Occipital lobe (tissue), 2 donors: Measurements from ENCODE around the gene SLC35A2. TPM values are rescaled to one million over a fixed set of nuclear protein-coding genes. Genes with fewer than 3 reads are reported as not detected.
"Not testable (repeated sequence)": the region's sequence is repeated elsewhere in the genome, so short reads cannot be mapped to it uniquely, and the experiment has no call there.

Source experiments
- DNase-seq: peaks from one replicate; lab custom pipeline; 2025; lab: John Stamatoyannopoulos, UW
- total RNA-seq: library from RNA; depleted of rRNA; stranded (reverse); fragments of >200 nt; gene quantifications from one replicate; pipeline ENCODE4 v1.2.3, GENCODE V29; 2014

SLC35A2 gene
- total RNA-seq, 1 donor from 2014 or later: 8.7 TPM

DNA sequence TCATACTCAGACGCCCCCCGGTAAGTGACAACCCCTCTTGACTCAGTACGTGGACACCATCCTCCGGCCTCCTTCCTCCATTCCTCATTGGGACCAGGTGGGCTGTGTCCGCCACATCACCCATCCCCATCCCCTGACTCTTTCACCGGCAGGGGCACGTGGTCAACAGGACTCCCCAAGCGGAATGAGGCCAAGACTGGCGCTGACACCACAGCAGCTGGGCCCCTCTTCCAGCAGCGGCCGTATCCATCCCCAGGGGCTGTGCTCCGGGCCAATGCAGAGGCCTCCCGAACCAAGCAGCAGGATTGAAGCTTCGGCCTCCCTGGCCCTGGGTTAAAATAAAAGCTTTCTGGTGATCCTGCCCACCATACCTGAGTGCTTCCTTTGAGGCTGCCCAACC, 8.7 kb downstream of the SLC35A2 start:
- no peak for DNase-seq

DNA sequence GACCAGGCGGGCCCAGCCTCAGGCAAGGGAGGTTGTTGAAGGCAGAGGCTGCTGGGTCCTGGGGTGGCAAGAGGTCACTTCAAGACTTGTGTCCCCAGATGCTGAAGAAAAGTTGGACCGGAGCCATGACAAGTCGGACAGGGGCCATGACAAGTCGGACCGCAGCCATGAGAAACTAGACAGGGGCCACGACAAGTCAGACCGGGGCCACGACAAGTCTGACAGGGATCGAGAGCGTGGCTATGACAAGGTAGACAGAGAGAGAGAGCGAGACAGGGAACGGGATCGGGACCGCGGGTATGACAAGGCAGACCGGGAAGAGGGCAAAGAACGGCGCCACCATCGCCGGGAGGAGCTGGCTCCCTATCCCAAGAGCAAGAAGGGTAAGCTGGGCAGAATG, 9.3 kb downstream of the SLC35A2 start:
- DNase-seq: no peak

DNA sequence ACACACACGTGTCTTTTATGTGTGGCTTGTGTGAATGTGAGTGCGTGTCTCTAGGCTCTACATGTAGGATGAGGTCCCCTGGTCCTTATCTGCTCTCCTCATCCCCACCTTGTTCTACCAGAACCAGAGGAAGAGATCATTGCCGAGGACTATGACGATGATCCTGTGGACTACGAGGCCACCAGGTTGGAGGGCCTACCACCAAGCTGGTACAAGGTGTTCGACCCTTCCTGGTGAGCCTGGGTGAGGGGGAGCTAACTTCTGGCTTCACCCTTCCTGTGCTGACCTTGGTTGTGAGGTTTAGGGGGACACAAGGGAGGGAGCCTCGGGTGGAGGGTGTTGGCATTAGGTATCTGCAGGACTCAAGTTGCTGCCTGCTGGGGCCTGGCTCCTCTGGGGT, 10.4 kb downstream of the SLC35A2 start:
- DNase-seq: no peak

DNA sequence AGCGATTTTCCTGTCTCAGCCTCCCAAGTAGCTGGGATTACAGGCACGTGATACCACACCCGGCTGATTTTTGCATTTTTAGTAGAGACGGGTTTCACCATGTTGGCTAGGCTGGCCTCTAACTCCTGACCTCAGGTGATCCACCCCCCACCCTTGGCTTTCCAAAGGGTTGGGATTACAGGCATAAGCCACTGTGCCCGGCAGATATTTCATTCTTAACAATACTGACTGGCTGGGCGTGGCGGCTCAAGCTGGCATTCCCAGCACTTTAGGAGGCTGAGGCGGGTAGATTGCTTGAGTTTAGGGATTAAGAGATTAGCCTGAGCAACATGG, 12.4 kb downstream of the SLC35A2 start:
- DNase-seq: no peak

DNA sequence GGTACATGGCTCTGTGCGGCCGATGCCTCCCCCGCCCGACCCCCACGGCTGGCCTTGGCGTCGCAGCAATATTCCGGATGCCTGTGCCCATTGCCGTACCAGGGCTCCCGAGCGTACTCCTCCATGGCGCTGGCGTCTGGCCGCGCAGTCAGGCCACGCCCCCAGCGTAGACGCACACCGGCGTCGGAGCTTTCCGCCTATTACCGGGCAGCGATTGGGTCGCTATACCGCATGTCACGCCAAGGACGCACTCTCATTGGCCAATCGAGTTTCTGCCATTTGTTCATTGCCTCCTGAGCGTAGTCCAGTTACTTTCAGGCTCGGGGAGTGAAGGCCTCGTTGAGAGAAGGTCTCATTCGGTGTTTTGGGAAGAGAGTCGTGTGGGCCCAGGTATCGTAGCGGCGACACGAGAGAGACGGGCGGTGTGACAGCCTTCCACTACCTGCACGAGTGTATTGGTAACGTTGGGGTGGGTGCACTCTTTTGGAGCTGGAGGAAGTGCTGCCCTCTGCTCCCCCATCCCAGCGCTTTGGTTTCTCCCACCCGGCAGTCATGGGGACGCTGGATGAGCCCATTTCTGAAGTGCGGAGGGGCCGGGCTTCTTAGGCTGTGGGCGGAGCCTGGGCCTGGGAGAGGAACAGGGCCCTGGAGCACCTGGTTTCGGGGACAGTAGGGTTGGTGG, 13.7 kb downstream of the SLC35A2 start, which contains the start of the genes PQBP1 and TIMM17B:
Gene PQBP1 (plus strand): TSS at position 306 of the 682 bp plus-strand sequence. CDS start 580 bp downstream, outside the sequence.
Gene TIMM17B (minus strand): TSS at position 144 of the 682 bp plus-strand sequence. CDS start 19 bp downstream, at position 125.
- DNase-seq: peak; percentile 85

DNA sequence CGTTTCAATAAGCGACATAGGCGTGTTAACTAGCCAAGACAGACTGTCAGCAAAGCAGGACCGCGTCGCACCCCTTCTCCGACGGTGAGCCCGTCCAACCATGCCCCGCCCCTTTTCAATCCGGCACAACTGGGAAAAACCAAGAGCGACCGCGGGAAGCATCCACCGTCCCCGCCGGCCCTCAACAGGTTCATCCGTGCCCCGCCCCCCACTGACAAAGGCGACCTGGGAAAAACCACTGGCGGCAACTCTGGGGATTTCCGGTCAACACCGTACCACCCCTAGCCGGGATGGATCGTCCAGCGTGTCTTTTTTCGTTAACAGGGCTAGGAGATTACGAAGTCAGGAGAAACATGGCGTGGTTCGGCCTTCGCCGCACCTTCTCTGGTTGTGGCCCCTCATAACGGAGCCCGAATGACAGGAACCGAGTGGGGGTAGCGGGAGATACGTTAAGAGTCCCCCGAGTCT, 14.3 kb downstream of the SLC35A2 start:
- peak; percentile 39 for DNase-seq

DNA sequence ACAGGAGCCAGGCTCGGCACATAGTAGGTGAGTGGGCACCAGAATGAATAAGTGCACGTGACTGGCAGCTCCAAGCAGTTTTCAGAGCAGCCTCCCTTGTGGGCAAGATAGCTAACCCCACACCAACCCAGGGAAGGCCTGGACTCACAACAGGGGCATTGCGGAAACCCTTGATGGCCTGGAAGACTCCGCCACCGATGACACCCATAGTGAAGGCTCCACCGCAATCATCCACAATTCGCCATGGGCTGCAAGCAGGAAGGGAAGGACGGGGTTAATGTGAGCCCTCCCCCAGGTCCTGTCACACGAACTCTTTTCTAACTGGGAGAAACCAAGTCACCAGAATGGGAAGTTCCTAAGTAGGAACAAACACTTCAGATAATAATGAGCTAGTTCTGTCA, 14.8 kb downstream of the SLC35A2 start:
- DNase-seq: no peak

DNA sequence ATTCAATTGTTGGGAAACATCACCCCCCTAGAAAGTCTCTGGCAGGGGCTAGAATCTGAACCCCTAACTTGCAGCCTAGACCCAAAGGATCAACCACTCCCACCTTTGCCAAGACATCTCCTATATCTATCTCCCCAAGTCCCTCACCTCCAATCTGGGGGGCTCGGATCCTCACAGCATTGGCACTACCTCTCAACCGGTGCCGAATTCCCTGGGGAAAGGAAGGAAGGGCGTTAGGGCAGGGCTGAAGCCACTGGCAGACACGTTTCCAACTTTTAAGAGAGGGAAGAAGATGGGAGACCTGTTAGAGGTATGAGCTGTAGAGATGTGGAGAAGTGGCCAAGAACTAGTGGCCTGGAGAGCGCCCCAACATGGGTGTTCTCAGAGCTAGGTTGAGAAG, 16.6 kb downstream of the SLC35A2 start:
- no peak for DNase-seq

DNA sequence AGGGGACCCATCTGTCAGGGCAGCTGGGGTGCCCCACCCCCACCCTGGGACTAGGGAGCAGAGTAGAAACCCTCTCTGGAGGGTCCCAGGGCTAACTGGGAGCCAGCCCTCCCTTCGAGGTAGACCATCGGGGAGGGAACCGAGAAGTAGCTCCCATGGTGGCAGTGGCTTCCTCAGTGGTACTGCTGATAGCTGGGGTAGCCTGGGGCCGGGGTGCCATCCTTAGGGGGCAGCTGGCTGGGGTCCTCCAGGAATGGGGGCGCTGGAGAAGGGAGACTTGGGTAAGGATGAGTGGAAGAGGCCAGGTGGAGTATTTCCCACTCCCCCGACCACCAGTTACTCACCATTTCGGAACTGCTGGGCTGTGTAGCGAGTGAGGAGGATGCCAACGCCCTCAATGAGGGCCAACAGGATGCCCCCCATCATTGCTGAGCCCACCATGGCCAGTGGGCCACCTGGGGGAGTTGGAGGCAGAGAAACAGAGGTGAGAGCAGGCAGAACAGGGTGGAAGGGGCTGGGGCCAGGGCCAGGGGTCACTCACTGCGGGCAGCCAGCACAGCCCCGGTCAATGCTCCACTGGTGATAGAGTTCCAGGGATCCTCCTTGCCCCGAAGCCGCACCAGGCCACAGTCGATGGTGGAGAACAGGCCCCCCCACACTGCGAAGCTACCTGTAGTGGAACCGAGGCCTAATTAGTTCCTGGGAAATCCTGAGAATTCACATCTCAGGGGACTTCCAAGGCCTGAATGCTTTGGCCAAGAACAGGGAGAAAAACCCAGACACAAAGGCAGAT, 17.7 kb downstream of the SLC35A2 start:
- no peak for DNase-seq

DNA sequence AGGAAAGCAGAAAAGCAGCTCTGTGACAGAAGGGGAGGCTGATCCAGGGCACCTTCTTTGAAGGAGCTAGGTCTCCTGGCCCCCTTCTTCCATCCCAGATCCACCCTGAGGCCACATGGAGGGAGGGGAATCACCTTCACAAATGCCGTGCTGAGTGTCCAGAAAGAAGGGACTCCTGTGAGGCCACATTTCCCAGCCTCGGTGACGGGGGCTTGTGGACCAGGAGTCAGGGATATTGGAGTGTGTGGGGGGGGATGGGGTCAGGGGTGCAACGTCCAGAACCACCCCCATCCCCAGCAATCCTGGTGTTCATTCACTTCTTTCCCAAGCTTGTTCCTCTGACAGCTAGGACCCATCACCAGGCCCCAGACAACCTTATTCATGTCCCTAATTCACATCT, 18.6 kb downstream of the SLC35A2 start:
- no peak for DNase-seq

DNA sequence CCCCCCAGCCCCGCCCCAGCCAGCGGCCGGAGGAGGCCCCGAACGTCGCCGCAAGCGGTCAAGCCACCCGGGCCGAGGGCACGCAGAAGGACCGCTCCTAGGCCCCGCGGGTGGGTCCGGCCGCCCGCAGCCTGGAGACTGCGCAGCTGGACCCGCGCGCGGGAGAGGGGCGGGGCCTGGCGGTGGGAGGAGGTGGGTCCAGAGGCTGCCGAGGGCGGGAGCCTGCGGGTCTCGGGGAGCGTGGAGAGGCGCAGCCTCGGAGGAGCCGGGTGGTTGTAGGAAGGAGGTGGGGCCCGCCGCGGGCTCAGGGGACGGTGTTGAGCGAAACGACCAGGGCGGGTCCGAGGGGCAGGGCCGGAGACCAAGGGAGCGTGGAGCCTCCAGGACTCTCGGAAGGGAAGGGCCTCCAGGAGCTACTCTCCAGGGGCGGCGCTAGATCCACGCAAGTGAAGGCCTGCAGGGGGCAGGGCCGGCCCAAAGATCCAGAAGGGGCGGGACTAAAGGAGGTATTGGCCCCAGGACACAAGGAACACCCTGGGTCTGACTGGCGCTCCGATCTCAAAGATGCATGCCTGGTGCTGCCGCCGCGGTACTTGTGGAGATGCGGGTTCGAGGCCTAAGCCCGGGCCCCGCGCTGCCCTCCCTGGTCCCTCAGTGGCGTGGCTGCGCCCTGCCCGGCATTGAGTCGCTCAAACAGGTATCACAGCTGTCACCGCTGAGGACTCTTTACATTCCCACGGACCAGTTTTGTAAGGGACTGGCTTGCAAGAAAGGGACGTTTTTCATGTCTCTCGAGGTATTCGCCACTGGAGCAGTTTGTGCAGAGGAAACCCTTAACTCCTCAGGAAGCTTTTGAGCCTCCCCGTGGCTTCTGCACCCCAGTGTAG, 19.8 kb downstream of the SLC35A2 start:
- DNase-seq: peak; percentile 70

DNA sequence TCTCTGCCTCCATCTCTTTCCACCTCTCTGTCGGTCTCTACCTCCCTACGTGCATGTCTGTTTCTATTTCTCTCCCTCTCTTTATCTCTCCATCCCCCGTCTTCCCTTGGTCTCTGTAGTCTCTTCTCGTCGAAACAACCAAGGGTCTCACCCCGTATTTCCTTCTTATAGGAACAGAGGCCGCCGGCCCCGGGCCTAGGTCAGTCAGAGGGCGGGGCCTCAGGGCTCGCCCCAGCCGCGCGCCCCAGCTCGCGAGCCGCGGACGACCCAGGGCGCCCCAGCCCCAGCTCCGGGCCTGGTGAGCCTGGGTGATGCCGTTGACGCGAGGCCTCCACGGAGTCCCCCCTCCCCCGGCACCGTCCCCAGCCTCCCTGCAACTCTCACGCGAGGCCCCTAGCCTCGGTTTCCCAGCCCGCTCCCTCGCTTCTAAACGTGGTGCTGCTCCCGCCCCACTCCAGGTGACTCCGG, 20.5 kb downstream of the SLC35A2 start:
- peak; percentile 31 for DNase-seq

DNA sequence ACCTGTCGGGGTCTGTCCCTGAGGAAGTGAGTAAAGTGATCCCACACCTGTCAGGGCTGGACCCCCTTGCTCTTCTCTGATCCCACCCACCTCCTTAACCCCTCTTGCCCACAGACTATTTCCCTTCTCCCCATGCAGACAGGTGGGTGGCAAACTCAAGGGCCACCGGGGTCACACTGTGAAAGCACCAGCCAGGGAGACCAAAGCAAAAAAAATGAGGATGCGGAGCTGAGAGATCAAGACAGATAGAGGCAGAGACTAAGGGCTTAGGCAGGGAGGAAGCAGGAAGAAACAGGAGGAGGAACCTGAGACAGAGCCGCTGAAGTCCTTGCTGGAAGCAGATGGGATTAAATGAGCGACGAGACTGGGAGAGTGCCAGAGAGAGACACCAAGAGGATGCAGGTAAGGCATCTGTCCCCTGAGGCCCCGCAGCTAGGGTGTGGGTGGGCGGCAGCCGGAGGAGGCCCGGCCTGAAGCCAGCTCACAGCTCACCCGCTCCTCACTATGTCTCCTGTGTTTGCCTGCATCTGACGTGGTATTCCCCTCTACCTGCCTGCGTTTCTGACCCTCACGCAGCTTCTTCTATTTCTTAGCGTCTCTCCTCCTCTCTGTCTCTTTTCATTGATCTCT, 21.0 kb downstream of the SLC35A2 start:
- no peak for DNase-seq

DNA sequence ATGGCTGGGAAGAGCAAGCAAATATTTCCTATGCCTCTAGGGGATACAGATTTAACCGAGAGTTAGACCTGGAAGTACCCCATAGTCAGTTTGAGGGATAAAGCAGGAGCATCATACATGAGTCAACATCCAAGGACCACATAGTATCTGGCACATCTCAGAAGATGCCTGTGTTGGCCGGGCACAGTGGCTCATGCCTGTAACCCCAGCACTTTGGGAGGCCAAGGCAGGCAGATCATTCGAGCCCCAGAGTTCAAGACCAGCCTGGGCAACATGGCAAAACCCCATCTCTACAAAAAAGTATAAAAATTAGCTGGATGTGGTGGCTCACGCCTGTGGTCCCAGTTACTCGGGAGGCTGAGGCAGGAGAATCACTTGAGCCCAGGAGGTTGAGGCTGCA, 24.9 kb downstream of the SLC35A2 start:
- not testable (repeated sequence) for DNase-seq

DNA sequence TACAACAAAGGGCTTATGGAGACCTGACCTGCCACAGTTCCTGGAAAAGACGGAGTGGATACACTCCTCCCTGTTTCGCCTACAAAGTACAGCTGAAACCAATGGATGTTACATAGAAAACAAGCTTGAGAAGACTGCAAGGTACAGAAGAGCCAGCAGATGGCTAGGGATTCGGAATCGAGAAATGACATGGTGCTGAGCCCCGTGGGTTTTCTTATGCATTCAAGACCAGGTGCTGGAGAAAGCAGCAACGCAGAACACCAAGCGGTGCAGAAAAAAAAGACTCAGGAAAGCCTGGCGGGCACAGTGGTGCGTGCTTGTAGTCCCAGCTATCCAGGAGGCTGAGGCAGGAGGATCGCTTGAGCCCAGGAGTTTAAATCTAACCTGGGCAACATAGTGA, 27.7 kb downstream of the SLC35A2 start:
- no peak for DNase-seq

DNA sequence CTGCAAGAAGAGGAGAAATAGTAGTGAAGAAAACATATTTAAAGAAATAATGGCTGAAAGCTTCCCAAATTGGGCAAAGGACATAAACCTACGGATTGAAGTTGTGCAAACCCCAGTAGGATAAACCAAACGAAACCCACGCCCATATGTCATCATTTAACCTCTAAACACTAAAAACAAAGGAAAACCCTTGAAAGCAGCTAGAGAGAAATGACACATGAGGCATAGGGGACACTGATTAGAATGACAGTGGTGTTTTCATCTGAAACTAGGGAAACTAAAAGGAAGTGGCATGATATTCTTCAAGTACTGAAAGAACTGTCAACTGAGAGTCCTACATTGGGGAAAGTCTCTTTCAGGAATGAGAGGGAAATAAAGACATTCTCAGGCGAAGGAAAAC, 34.5 kb downstream of the SLC35A2 start:
- DNase-seq: not testable (repeated sequence)

DNA sequence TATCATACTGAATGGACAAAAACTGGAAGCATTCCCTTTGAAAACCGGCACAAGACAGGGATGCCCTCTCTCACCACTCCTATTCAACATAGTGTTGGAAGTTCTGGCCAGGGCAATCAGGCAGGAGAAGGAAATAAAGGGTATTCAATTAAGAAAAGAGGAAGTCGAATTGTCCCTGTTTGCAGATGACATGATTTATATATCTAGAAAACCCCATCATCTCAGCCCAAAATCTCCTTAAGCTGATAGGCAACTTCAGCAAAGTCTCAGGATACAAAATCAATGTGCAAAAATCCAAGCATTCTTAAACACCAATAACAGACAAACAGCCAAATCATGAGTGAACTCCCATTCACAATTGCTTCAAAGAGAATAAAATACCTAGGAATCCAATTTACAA, 39.4 kb downstream of the SLC35A2 start:
- not testable (repeated sequence) for DNase-seq

DNA sequence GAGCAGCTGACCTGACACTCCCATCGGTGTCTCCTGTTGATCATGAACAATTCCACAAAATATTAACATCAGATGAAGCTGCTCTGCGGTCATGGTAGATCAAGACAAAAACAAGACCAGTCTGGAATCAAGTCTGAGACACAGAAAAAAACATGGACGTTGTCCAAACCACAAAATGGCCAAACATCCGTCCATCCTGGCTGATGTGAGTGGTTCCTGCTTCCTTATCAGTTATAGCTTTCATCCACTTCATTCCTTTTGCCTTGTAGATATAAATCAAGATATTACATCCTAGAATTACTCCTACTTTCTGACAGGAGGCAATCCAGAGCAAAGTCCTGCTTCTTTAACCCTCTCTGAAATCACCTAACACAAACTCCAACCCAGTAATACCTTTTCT, 47.2 kb downstream of the SLC35A2 start:
- DNase-seq: no peak

DNA sequence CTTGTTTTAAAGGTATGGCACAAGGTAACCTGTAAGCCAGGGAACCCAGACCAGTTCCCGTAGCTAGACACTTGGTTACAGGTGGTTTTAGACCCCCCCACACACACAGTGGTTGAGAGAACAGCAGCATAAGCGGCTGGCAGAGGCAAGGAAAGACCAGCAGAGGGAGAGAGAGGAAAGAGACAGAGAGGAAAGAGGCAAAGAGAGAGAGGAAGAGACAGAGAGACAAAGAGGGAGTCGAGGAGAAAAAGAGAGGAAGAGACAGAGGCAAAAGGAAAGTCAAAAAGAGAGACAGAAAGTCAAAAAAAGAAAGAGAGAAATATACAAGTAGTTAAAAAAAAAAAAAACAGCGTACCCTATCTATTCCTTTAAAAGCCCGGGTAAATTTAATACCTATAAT, 56.5 kb downstream of the SLC35A2 start:
- DNase-seq: no peak

DNA sequence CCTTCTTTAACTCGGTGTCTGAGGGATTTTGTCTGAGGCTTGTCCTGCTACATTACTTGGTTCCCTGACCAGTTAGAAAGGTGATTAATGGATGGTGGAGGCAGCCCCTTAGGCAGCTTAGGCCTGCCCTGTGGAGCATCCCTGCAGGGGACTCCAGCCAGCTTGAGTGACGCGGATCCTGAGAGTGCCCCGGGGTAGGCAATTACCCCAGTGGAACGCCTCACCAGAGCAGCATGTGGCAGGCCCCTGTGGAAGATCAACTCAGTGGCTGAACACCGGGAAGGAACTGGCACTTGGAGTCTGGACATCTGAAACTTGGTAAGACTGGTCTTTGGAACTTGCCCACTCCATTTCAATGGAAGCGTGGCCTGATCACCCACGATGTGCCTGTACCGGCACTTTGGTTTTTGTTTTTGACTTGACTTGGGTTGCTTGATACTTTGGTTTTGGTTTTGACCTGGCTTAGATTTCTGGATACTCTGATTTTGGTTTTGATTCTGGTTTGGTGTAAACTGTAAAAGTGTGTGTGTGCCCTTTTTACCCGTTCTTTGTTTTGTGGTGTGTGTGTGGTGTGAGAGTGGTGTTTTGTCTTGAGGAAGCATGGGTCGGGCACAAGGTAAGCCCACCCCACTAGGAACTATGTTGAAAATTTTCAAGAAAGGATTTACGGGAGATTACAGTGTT, 57.2 kb downstream of the SLC35A2 start:
- not testable (repeated sequence) for DNase-seq

DNA sequence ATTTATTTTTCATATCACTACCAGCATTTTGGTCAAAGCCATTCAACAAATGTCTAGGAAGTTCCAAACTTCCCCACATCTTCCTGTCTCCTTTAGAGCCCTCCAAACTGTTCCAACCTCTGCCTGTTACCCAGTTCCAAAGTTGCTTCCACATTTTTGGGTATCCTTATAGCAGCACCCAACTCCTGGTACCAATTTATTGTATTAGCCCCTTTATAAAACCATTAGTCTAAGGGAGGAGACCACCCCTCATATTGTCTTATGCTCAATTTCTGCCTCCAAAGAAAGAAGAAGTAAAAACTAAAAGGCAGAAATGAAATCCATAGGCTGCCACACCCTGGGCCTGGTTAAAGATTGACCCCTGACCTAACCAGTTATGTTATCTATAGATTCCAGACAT, 58.0 kb downstream of the SLC35A2 start:
- DNase-seq: not testable (repeated sequence)
